HL-60 (cell line): Measurements from ENCODE around the gene HPD.

Experiments used
- GABPA ChIP-seq: IDR thresholded peaks from 2 replicates; pipeline ENCODE4 v1.6.1; 2012; ENCODE audit warnings: low read depth
- POLR2AphosphoS5 ChIP-seq: IDR thresholded peaks from 2 replicates; pipeline ENCODE4 v1.6.1; 2012; ENCODE audit warnings: low read depth
- REST ChIP-seq: IDR thresholded peaks from 2 replicates; pipeline ENCODE4 v1.6.1; 2012; ENCODE audit warnings: low read depth; ENCODE audit not compliant: insufficient replicate concordance

- TF ChIP-seq POLR2AphosphoS5 = 0 out of 2 replicates have a peak, but pooled peaks have one; percentile 38
- no peak for TF ChIP-seq GABPA
- no peak for TF ChIP-seq REST
These were observed 58.6 kb downstream of the HPD start for GRCh38 chr12:121799842-121800693.
